Chondrocyte (in vitro differentiated cells): ENCODE results near the gene BACE1. TPM values are rescaled to one million over a fixed set of nuclear protein-coding genes. Genes with fewer than 3 reads are reported as not detected.

Source experiments
- DNase-seq: peaks from one replicate; pipeline ENCODE4 v3.0.0; 2021; ENCODE audit warnings: mixed read lengths, low spot score
- H3K27ac Mint-ChIP-seq: one replicate; pipeline ENCODE4 v1.8.0; 2021; ENCODE audit warnings: mild to moderate bottlenecking, moderate library complexity, mixed read lengths; ENCODE audit not compliant: unreplicated experiment
- H3K27me3 Mint-ChIP-seq: 2 replicates; pipeline ENCODE4 v1.8.0; 2021; ENCODE audit warnings: low read depth, mixed read lengths
- H3K36me3 Mint-ChIP-seq: 2 replicates; pipeline ENCODE4 v1.8.0; 2021; ENCODE audit warnings: low read depth, mixed read lengths
- H3K4me1 Mint-ChIP-seq: 2 replicates; pipeline ENCODE4 v1.8.0; 2021; ENCODE audit warnings: low read depth, mild to moderate bottlenecking, mixed read lengths
- H3K4me3 Mint-ChIP-seq: one replicate; pipeline ENCODE4 v1.8.0; 2021; ENCODE audit warnings: mild to moderate bottlenecking, moderate library complexity, mixed read lengths; ENCODE audit not compliant: unreplicated experiment
- H3K9me3 Mint-ChIP-seq: 2 replicates; pipeline ENCODE4 v1.8.0; 2021; ENCODE audit warnings: low read depth, mixed read lengths
- CTCF ChIP-seq: fragments of 200-600 bp; sonication (generic); IDR thresholded peaks from 2 replicates; pipeline ENCODE4 v1.5.0; 2021; ENCODE audit warnings: antibody characterized with exemption, mild to moderate bottlenecking, moderate library complexity
- total RNA-seq: library from RNA; stranded (reverse); gene quantifications from 3 replicates; pipeline ENCODE4 v1.2.1, GENCODE V29; 2021

The BACE1 gene
- total RNA-seq, 1 donor from 2014 or later = 62.7 TPM

GRCh38 chr11:117292616-117293015, 23.4 kb downstream of the BACE1 start:
- H3K27ac Mint-ChIP-seq = peak overlapping the region; percentile 43

GRCh38 chr11:117290809-117291396, 25.2 kb downstream of the BACE1 start, which contains the start of gene BACE1-AS:
BACE1-AS (plus strand) TSS chr11:117291346.
- Mint-ChIP-seq H3K27ac (no peak within 1 kb of the TSS), H3K27me3 (no peaks in the 10 kb centered on the region), H3K9me3 (no peaks in the 10 kb centered on the region), H3K4me1 (no peaks in the 10 kb centered on the region), H3K36me3 (peaks cover 47% of the 10 kb centered on the region), H3K4me3 (no peak within 1 kb of the TSS)
- no peak for DNase-seq
- no peak for TF ChIP-seq CTCF

More at GRCh38 chr11:117292616-117293015, 23.4 kb downstream of the BACE1 start:
- peaks cover 46% of the 10 kb centered on the region for H3K36me3 Mint-ChIP-seq
- no peak for TF ChIP-seq CTCF
- H3K9me3 Mint-ChIP-seq = no peaks in the 10 kb centered on the region
- H3K4me1 Mint-ChIP-seq = no peaks in the 10 kb centered on the region
- no peak for DNase-seq
- H3K27me3 Mint-ChIP-seq = no peaks in the 10 kb centered on the region
- H3K4me3 Mint-ChIP-seq = no peak overlapping the region

GRCh38 chr11:117289795-117290194, 26.3 kb downstream of the BACE1 start:
- Mint-ChIP-seq H3K27ac (no peak overlapping the region), H3K4me3 (no peak overlapping the region), H3K9me3 (no peaks in the 10 kb centered on the region), H3K4me1 (no peaks in the 10 kb centered on the region), H3K36me3 (peaks cover 46% of the 10 kb centered on the region), H3K27me3 (no peaks in the 10 kb centered on the region)
- no peak for DNase-seq
- TF ChIP-seq CTCF = no peak

GRCh38 chr11:117287668-117288067, 28.4 kb downstream of the BACE1 start:
- Mint-ChIP-seq H3K9me3 (no peaks in the 10 kb centered on the region), H3K27me3 (no peaks in the 10 kb centered on the region), H3K4me3 (no peak overlapping the region), H3K4me1 (no peaks in the 10 kb centered on the region), H3K36me3 (peaks cover 42% of the 10 kb centered on the region), H3K27ac (no peak overlapping the region)
- no peak for DNase-seq
- TF ChIP-seq CTCF = no peak

GRCh38 chr11:117286588-117286987, 29.5 kb downstream of the BACE1 start:
- DNase-seq = no peak
- Mint-ChIP-seq H3K27ac (no peak overlapping the region), H3K4me1 (peaks cover 3% of the 10 kb centered on the region), H3K27me3 (no peaks in the 10 kb centered on the region), H3K4me3 (no peak overlapping the region), H3K36me3 (peaks cover 50% of the 10 kb centered on the region), H3K9me3 (no peaks in the 10 kb centered on the region)
- no peak for TF ChIP-seq CTCF
